ENCODE data around the gene CTDP1. TPM values are rescaled to one million over a fixed set of nuclear protein-coding genes. Genes with fewer than 3 reads are reported as not detected.

The CTDP1 gene
- polyA plus RNA-seq (ENCODE audit: insufficient read length) = 7.8 TPM

- peak; percentile 54 for DNase-seq (ENCODE audit: low read depth)
Measured at GRCh38 chr18:79679552-79680099, at the start of gene CTDP1. CTDP1 (plus strand) TSS chr18:79679803; CDS start chr18:79679948, 145 bp downstream.

- DNase-seq (ENCODE audit: low read depth) = no peak
Measured at GRCh38 chr18:79630281-79631095, 49.1 kb upstream of the CTDP1 start.

- DNase-seq (ENCODE audit: low read depth) = no peak
Measured at GRCh38 chr18:79631096-79631507, 48.5 kb upstream of the CTDP1 start.

GRCh38 chr18:79631761-79632446 is 47.7 kb upstream of the CTDP1 start:
- DNase-seq (ENCODE audit: low read depth) = no peak

GRCh38 chr18:79632765-79633164 is 46.8 kb upstream of the CTDP1 start:
- no peak for DNase-seq (ENCODE audit: low read depth)

- no peak for DNase-seq (ENCODE audit: low read depth)
Measured at GRCh38 chr18:79634186-79634585, 45.4 kb upstream of the CTDP1 start.

- DNase-seq (ENCODE audit: low read depth) = no peak
Measured at GRCh38 chr18:79634593-79635426, 44.8 kb upstream of the CTDP1 start.

- no peak for DNase-seq (ENCODE audit: low read depth)
Measured at GRCh38 chr18:79635427-79635726, 44.2 kb upstream of the CTDP1 start.

- DNase-seq (ENCODE audit: low read depth) = no peak
Measured at GRCh38 chr18:79637181-79637920, 42.3 kb upstream of the CTDP1 start.

- DNase-seq (ENCODE audit: low read depth) = no peak
Measured at GRCh38 chr18:79637921-79638909, 41.4 kb upstream of the CTDP1 start.

GRCh38 chr18:79639072-79639829 is 40.4 kb upstream of the CTDP1 start:
- no peak for DNase-seq (ENCODE audit: low read depth)

GRCh38 chr18:79640064-79640672 is 39.4 kb upstream of the CTDP1 start:
- no peak for DNase-seq (ENCODE audit: low read depth)

- DNase-seq (ENCODE audit: low read depth) = no peak
Measured at GRCh38 chr18:79640875-79641274, 38.7 kb upstream of the CTDP1 start.

- no peak for DNase-seq (ENCODE audit: low read depth)
Measured at GRCh38 chr18:79641722-79642497, 37.7 kb upstream of the CTDP1 start.

GRCh38 chr18:79642626-79643025 is 37.0 kb upstream of the CTDP1 start:
- DNase-seq (ENCODE audit: low read depth) = no peak

- no peak for DNase-seq (ENCODE audit: low read depth)
Measured at GRCh38 chr18:79643054-79643984, 36.3 kb upstream of the CTDP1 start.

All from forelimb muscle (tissue), 1 donor.